SK-N-SH treated with all-trans-retinoic acid at 6 μM for 48 hours (cell line): Measurements from ENCODE around the gene TNFRSF1A.

Experiments
- ARNTL ChIP-seq: fragments of 450-650 bp; formaldehyde crosslinking; IDR thresholded peaks from 2 replicates; pipeline ENCODE4 v1.5.0; 2020; ENCODE audit warnings: low read depth, mild to moderate bottlenecking, moderate library complexity, borderline replicate concordance
- ESRRG ChIP-seq: fragments of 250-450 bp; sonication (Bioruptor Pico); IDR thresholded peaks from 2 replicates; pipeline ENCODE4 v1.6.1; 2021; ENCODE audit warnings: mild to moderate bottlenecking
- GLIS3 ChIP-seq: fragments of 250-450 bp; sonication (Bioruptor Pico); IDR thresholded peaks from 2 replicates; pipeline ENCODE4 v1.5.0; 2020; ENCODE audit warnings: mild to moderate bottlenecking, moderate library complexity
- OSR1 ChIP-seq: fragments of 250-450 bp; sonication (Bioruptor Pico); IDR thresholded peaks from 2 replicates; pipeline ENCODE4 v1.8.0; 2022; ENCODE audit warnings: moderate library complexity, mild to moderate bottlenecking, inconsistent platforms
- PATZ1 ChIP-seq: fragments of 250-450 bp; sonication (Bioruptor Pico); IDR thresholded peaks from 2 replicates; pipeline ENCODE4 v1.8.0; 2020; ENCODE audit warnings: mild to moderate bottlenecking, moderate library complexity, borderline replicate concordance
- POU6F1 ChIP-seq: fragments of 250-450 bp; sonication (Bioruptor Pico); IDR thresholded peaks from 2 replicates; pipeline ENCODE4 v1.8.0; 2021; ENCODE audit warnings: low read depth, mild to moderate bottlenecking, moderate library complexity, borderline replicate concordance
- TSHZ2 ChIP-seq: fragments of 250-450 bp; sonication (Bioruptor Pico); IDR thresholded peaks from 2 replicates; pipeline ENCODE4 v1.5.0; 2020; ENCODE audit warnings: mild to moderate bottlenecking, moderate library complexity
- ZFP3 ChIP-seq: fragments of 250-450 bp; sonication (Bioruptor Pico); IDR thresholded peaks from 2 replicates; pipeline ENCODE4 v1.5.0; 2020; ENCODE audit warnings: mild to moderate bottlenecking, moderate library complexity
- ZFP30 ChIP-seq: fragments of 450-650 bp; formaldehyde crosslinking; IDR thresholded peaks from 2 replicates; pipeline ENCODE4 v1.5.0; 2022; ENCODE audit warnings: mild to moderate bottlenecking, moderate library complexity
- ZNF70 ChIP-seq: fragments of 450-650 bp; formaldehyde crosslinking; IDR thresholded peaks from 2 replicates; pipeline ENCODE4 v1.5.0; 2020; ENCODE audit warnings: mild to moderate bottlenecking, moderate library complexity
- ZNF8 ChIP-seq: fragments of 450-650 bp; formaldehyde crosslinking; IDR thresholded peaks from 2 replicates; pipeline ENCODE4 v1.5.0; 2020; ENCODE audit warnings: mild to moderate bottlenecking, moderate library complexity

GRCh38 chr12:6323340-6323994, 18.4 kb downstream of the TNFRSF1A start:
- TF ChIP-seq ZNF70 (CRISPR knock-in tag), result no peak
- TF ChIP-seq ZFP3 (CRISPR knock-in tag), result no peak
- TF ChIP-seq ZFP30 (CRISPR knock-in tag), result no peak
- TF ChIP-seq ARNTL (CRISPR knock-in tag), result no peak
- no peak; the same call in 1 of the 2 replicates for TF ChIP-seq PATZ1
- no peak for TF ChIP-seq POU6F1 (CRISPR knock-in tag)
- TF ChIP-seq TSHZ2 (CRISPR knock-in tag), result no peak
- TF ChIP-seq OSR1 (CRISPR knock-in tag), result no peak
- no peak for TF ChIP-seq GLIS3 (CRISPR knock-in tag)
- TF ChIP-seq ZNF8, result no peak
- TF ChIP-seq ESRRG, result no peak
